ENCODE results near the gene ANKAR. TPM values are rescaled to one million over a fixed set of nuclear protein-coding genes. Genes with fewer than 3 reads are reported as not detected.

Gene ANKAR
- total and polyA plus RNA-seq, 2 of the 8 experiments (the other 6 are each of a cell fraction or from before 2014, with no cell fraction given), result 0.56 to 1.7 TPM

- Histone ChIP-seq H3K14ac (ENCODE audit: insufficient read length) (no peak overlapping the region), H3K36me3 (ENCODE audit: control insufficient read depth in 2 of 4, insufficient read depth in 4 of 4, low read length in 3 of 4) (peaks cover 0 to 3% (median 0%) of the 10 kb centered on the region in 4 experiments; a peak in 1 of 8 replicates), H2AK5ac (ENCODE audit: low read depth, low read length) (no peak overlapping the region), H3K4me3 (ENCODE audit: extremely low read depth in 1 of 4, insufficient read depth in 2 of 4, low read depth in 3 of 4, low read length in 4 of 4) (no peak overlapping the region), H3K79me1 (ENCODE audit: low read depth, low read length) (no peaks in the 10 kb centered on the region; the same call in 1 of the 2 replicates), H4K91ac (replicated peaks; ENCODE audit: insufficient read length, low read length) (no peak overlapping the region), H2BK20ac (ENCODE audit: low read length) (no peak overlapping the region), H3K56ac (replicated peaks; ENCODE audit: insufficient read length, low read depth, low read length) (no peak overlapping the region), H3K18ac (ENCODE audit: extremely low read depth, low read length) (no peak overlapping the region), H3K23ac (ENCODE audit: insufficient read length) (no peak overlapping the region), H3K4ac (replicated peaks; ENCODE audit: insufficient read length, low read depth, low read length) (no peak overlapping the region), H3K27me3 (replicated peaks in 1 of 4; ENCODE audit: control insufficient read depth in 3 of 4, extremely low read depth in 1 of 4, insufficient read depth in 3 of 4, low read length in 3 of 4) (no peaks in the 10 kb centered on the region), H4K5ac (ENCODE audit: insufficient read length, low read depth, low read length) (no peak overlapping the region), H3K27ac (ENCODE audit: low read depth, low read length) (no peak overlapping the region), H3K9ac (replicated peaks in 1 of 4; ENCODE audit: extremely low read depth in 1 of 4, low read depth in 3 of 4, low read length in 3 of 4) (no peak overlapping the region), H3K79me2 (ENCODE audit: control insufficient read depth in 1 of 2, insufficient read depth in 2 of 2, low read length in 2 of 2) (peaks cover 0 to 24% of the 10 kb centered on the region in 2 experiments), H2BK15ac (ENCODE audit: low read length) (no peak overlapping the region), H3K4me2 (ENCODE audit: insufficient read depth in 1 of 2, low read depth in 2 of 2, low read length in 2 of 2) (no peak overlapping the region), H3K4me1 (replicated peaks in 1 of 4; ENCODE audit: control insufficient read depth in 3 of 4, insufficient read depth in 4 of 4, low read length in 3 of 4) (peaks cover 0 to 5% (median 0%) of the 10 kb centered on the region in 4 experiments; a peak in 2 of 7 replicates), H3K23me2 (ENCODE audit: low read depth, low read length) (peaks cover 2% of the 10 kb centered on the region; the same call in 1 of the 2 replicates), H2BK120ac (replicated peaks; ENCODE audit: low read depth, low read length) (no peak overlapping the region), H4K8ac (ENCODE audit: extremely low read depth, insufficient read depth, low read length) (no peak overlapping the region), H2BK12ac (ENCODE audit: low read depth, low read length) (no peak overlapping the region), H3K9me3 (ENCODE audit: insufficient read depth in 2 of 2, low read depth in 1 of 2, low read length in 1 of 2) (no peaks in the 10 kb centered on the region), H4K20me1 (replicated peaks in 1 of 2; ENCODE audit: control insufficient read depth in 1 of 2, insufficient read depth in 2 of 2, low read length in 2 of 2) (no peaks in the 10 kb centered on the region), H2BK5ac (ENCODE audit: low read depth, low read length) (no peak overlapping the region), H2AFZ (ENCODE audit: low read length) (no peak overlapping the region)
- no peak for DNase-seq (ENCODE audit: low read depth in 1 of 2, low spot score in 2 of 2)
- no peak for TF ChIP-seq MAFK (IDR thresholded peaks at IDR 0.05; ENCODE audit: low read depth, low read length)
- TF ChIP-seq CBX8 (IDR thresholded peaks at IDR 0.05; ENCODE audit: borderline replicate concordance, low read depth, low read length), result no peak
- no peak for TF ChIP-seq TEAD4 (IDR thresholded peaks at IDR 0.05; ENCODE audit: low read depth, low read length)
- CTCF ChIA-PET (ENCODE audit: partially characterized antibody), result interaction anchor here (0.6 to 6.3 kb wide), 14 partner anchors 9 to 429 kb away, joined by 3 to 82 read pairs (median 4); partner anchors contain the start of genes ANKAR, OSGEPL1 and SLC40A1
- POLR2A ChIA-PET (ENCODE audit: partially characterized antibody), result interaction anchor here (0.6 kb wide), 1 partner anchor 106 kb away, joined by 3 read pairs; no protein-coding TSS in a partner anchor
- WGBS, 2 experiments (ENCODE audit: extremely low coverage in 1 of 2, insufficient coverage in 1 of 2, insufficient read length in 1 of 2, insufficient replicate concordance in 2 of 2, low coverage in 1 of 2, low lambda C conversion rate in 2 of 2, missing lambda C conversion rate in 1 of 2), result 97% methylated on average over 2 of the region's 2 CpGs; no CpG with 5 or more reads in 1 of the 2 experiments
- FAIRE-seq, result no peak
Observed at GRCh38 chr2:189659734-189660133, 14.7 kb upstream of the ANKAR start.
